Renal pelvis (tissue), 4 donors: Measurements from ENCODE around the gene IL1RAPL1. TPM values are rescaled to one million over a fixed set of nuclear protein-coding genes. Genes with fewer than 3 reads are reported as not detected.
A peak's percentile ranks its signal among the peaks of the same experiment; 100 is the strongest.

Source experiments
- DNase-seq: peaks from one replicate; pipeline ENCODE4 v3.0.0-alpha.2; 2013
- polyA plus RNA-seq, 3 donors: library from polyadenylated mRNA; unstranded; fragments of 120-200 nt; gene quantifications; one replicate each; pipeline ENCODE4 v1.2.1, GENCODE V29; 2013; ENCODE audit not compliant: insufficient read length in 3 of 3

The IL1RAPL1 gene
- polyA plus RNA-seq, 3 donors = 2.0 to 2.4 (median 2.3) TPM

- DNase-seq = no peak
Observed at GRCh38 chrX:29530501-29530900, 943.3 kb downstream of the IL1RAPL1 start.

DNA sequence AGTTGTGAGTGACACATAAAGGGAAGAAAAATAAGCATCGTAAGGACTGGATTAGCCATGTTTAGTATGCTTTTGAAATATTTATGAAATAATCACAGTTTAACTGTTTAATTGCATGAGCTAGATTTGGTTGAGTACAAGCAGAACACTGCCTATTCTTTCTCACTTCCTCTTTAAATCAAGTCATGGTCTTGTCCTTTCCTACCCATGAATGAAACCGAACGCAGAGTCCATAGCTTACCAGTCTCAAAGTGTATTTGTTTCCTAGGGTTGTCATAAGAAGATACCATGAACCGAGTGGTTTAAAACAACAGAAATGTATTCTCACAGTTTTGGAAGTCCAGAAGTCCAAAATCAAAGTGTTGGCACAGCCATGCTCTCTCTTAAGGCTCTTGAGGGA, 944.1 kb downstream of the IL1RAPL1 start:
- no peak for DNase-seq

- no peak for DNase-seq
Observed at GRCh38 chrX:29535212-29536162, 948.2 kb downstream of the IL1RAPL1 start.

DNA sequence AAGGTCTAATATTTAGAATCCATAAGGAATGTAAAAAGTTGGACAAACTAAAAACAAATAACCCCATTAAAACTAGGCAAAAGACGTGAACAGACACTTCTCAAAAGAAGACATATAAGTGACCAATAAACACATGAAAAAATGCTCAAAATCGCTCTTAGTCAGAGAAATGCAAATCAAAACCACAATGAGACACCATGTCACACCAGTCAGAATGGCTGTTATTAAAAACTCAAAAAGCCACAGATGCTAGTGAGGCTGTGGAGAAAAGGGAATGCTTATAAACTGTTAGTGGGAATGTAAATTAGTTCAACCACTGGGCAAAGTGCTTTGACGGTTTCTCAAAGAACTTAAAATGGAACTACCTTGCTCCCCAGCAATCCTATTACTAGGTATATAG, 953.8 kb downstream of the IL1RAPL1 start:
- no peak for DNase-seq

- DNase-seq = peak; percentile 28
Observed at GRCh38 chrX:29542152-29542551, 954.9 kb downstream of the IL1RAPL1 start.

DNA sequence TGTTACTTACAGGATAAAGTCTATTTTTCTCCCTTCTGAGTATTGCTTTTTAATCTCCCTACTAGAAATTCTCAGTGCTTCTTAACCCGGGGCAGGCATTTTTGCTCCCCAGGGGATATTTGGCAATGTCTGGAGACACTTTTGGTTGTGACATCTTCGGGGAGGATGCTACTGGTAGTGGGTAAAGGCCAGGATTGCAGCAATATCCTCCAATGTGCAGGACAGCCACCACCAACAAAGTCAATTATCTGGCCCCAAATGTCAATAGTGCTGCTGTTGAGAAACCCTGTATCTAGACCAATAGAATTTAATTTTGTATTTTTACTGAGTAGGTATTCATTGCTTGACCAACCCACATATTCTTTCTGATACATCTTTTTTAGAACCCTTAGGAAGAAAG, 958.6 kb downstream of the IL1RAPL1 start:
- DNase-seq = no peak

- no peak for DNase-seq
Observed at GRCh38 chrX:29547877-29548276, 960.6 kb downstream of the IL1RAPL1 start.

DNA sequence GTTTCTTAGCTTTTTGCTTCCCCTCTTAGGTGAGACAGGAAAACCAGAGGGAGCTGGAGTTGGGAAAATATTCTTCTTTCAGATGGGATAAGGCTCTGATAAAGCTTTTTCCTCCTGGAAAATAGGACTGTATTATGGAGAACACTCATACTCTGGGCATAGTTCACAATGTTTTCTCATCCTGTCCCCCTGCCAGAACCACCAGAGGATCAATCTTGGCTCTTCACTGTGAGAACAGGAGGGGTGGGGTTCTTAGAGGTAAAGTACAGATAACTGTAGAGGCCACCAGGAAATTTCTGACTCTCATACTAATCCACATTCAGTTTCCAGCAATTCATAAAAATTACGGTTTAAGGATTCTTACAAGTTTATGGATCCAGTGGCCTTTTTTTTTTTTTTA, 966.3 kb downstream of the IL1RAPL1 start:
- no peak for DNase-seq

- DNase-seq = no peak
Observed at GRCh38 chrX:29555465-29556091, 968.3 kb downstream of the IL1RAPL1 start.

DNA sequence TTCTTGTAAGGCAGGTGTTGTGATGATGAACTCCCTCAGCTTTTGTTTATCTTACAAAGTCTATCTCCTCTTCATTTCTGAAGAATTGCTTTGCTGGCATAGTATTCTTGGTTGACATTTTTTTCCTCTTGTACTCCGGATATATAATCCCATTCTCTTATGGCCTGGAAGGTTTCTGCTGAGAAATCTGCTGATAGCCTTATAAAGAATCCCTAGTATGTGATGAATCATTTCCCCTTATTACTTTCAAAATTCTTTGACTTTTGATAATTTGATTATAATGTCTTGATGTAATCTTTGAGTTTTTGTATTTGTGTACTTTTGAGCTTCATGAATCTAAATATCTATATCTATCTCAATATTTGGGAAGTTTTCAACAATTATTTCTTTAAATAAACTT, 972.8 kb downstream of the IL1RAPL1 start:
- no peak for DNase-seq

- no peak for DNase-seq
Observed at GRCh38 chrX:29561417-29561816, 974.2 kb downstream of the IL1RAPL1 start.

DNA sequence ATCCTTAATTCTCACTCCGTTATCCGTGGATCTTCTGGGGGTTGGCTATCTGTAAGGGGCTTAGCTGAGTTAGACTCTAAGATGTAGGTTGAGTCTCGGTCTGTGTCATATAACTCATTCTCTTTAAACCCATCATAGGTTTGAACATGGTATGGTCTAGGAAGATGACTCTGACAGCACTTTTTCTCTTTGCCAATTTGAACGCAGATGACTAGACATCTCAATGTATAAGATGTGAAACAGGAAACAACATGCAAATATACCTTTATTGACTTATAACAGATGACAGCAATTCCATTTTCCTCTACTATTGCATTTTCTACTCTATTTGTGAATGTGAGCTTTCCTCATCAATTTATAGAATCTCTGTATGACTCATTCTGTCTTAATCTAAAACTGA, 993.3 kb downstream of the IL1RAPL1 start:
- no peak for DNase-seq

DNA sequence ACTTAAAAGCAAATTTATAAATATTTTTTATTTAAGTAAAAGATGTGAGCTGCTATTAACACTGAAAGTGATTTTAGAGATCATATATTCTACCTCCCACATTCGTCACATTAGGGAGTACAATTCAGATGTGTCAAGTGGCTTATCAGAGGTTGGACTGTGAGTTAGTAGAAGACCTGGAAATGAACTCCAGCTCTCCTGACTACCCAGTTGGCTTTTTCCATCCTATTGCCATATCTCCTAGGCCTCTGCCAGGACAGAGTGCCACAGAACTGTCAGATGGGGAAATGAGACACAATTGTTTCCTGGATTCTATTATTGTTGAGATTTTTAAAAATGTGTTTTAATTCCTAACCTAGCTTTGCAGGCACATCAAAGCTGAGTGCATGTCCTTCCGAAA, 994.0 kb downstream of the IL1RAPL1 start:
- DNase-seq = no peak

GRCh38 chrX:29587107-29587506, 999.9 kb downstream of the IL1RAPL1 start:
- no peak for DNase-seq

- DNase-seq = no peak
Observed at GRCh38 chrX:29590921-29591320, 1003.7 kb downstream of the IL1RAPL1 start.

GRCh38 chrX:29604381-29604780, 1017.1 kb downstream of the IL1RAPL1 start:
- DNase-seq = no peak

DNA sequence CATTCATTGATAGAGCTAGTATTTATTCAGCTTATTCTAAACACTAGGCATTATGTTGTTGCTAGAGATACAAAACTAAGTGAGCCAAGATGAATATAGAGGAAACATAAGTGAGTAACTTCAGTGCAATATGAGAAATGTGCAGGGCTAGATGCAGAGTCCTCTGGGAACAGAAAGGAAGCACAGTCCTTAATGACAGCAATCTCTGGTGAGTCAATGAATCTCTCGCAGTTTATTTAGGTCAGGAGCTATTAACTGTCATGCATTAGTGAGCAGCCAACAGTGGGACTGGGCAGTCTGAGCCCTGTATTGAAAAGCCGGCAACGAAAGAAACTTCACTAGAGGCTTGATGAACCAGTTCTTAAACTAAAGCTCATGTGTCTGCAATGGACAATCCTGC, 1030.0 kb downstream of the IL1RAPL1 start:
- no peak for DNase-seq

DNA sequence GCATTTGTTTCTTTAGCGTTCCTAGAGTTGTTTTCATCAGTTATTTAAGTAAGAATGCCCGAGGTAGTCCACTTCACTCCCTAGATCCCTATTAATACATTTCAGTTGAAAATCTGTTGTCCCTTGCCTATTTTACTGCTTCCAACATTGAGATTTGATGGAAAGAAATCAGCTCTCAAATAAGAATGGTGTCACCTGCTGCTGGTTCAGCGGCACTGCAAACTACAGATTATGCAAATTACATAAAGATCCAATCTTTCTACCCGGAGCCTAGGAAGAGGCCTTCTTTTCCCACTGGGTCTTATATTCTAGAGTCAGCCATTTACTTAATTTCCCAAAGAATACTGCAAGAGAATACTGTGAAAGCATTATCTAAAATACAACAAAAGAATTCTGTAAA, 1030.5 kb downstream of the IL1RAPL1 start:
- no peak for DNase-seq

- no peak for DNase-seq
Observed at GRCh38 chrX:29627833-29628232, 1040.6 kb downstream of the IL1RAPL1 start.

GRCh38 chrX:29634516-29634915, 1047.3 kb downstream of the IL1RAPL1 start:
- DNase-seq = no peak

GRCh38 chrX:29636331-29636730, 1049.1 kb downstream of the IL1RAPL1 start:
- DNase-seq = no peak

DNA sequence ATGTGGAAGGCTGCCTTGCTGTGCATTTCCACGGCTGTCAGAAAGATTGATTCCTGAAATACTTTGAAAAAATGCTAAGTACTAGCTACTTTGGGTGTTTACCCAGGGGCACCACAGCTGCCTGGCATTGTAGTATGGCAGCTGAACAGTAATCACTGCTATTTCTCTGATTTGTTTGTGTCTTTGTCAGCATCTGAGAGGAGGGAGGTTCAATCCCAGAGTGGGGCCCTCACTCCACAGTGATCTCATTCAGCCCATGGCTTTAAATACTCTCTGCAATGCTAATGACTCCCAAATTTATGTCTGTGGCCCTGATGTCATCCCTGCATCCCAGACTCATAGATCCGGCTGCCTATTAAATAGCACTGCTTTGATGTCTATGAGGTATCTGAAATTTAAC, 1052.9 kb downstream of the IL1RAPL1 start:
- DNase-seq = no peak

GRCh38 chrX:29641461-29641860, 1054.2 kb downstream of the IL1RAPL1 start:
- no peak for DNase-seq
